ENCODE data around the gene ECI1. TPM values are rescaled to one million over a fixed set of nuclear protein-coding genes. Genes with fewer than 3 reads are reported as not detected.
"Not testable (repeated sequence)": the region's sequence is repeated elsewhere in the genome, so short reads cannot be mapped to it uniquely, and the experiment has no call there.

ECI1 gene
- total RNA-seq, 3 donors from 2014 or later: 45.4 to 66.2 (median 63.8) TPM

- no peaks in the 10 kb centered on the region for H3K4me1 ChIP-seq
- no peaks in the 10 kb centered on the region for H3K9me3 ChIP-seq
- no peak for DNase-seq (ENCODE audit: low spot score in 2 of 2)
- no peak for TF ChIP-seq POLR2AphosphoS5 (IDR thresholded peaks at IDR 0.05)
- TF ChIP-seq, protein P1, sequence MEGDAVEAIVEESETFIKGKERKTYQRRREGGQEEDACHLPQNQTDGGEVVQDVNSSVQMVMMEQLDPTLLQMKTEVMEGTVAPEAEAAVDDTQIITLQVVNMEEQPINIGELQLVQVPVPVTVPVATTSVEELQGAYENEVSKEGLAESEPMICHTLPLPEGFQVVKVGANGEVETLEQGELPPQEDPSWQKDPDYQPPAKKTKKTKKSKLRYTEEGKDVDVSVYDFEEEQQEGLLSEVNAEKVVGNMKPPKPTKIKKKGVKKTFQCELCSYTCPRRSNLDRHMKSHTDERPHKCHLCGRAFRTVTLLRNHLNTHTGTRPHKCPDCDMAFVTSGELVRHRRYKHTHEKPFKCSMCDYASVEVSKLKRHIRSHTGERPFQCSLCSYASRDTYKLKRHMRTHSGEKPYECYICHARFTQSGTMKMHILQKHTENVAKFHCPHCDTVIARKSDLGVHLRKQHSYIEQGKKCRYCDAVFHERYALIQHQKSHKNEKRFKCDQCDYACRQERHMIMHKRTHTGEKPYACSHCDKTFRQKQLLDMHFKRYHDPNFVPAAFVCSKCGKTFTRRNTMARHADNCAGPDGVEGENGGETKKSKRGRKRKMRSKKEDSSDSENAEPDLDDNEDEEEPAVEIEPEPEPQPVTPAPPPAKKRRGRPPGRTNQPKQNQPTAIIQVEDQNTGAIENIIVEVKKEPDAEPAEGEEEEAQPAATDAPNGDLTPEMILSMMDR (IDR thresholded peaks at IDR 0.05): no peak
- no peak for TF ChIP-seq POLR2A (IDR thresholded peaks at IDR 0.05)
- no peak overlapping the region for H3K4me3 ChIP-seq
- H3K36me3 ChIP-seq: no peaks in the 10 kb centered on the region
- H3K27ac ChIP-seq: no peak overlapping the region
- intact Hi-C loops (cut with DNase I; ENCODE audit: low total_unique reads): no loop called here
- no peaks in the 10 kb centered on the region for H3K27me3 ChIP-seq
Measured at GRCh38 chr16:2243781-2244180, 7.6 kb downstream of the ECI1 start.

- H3K4me3 ChIP-seq: no peak overlapping the region
- no peaks in the 10 kb centered on the region for H3K27me3 ChIP-seq
- no peak overlapping the region for H3K27ac ChIP-seq
- TF ChIP-seq POLR2AphosphoS5 (IDR thresholded peaks at IDR 0.05) (no peak), POLR2A (IDR thresholded peaks at IDR 0.05) (no peak)
- TF ChIP-seq, protein P1 (IDR thresholded peaks at IDR 0.05): no peak
- no peak for DNase-seq (ENCODE audit: low spot score in 2 of 2)
- H3K36me3 ChIP-seq: no peaks in the 10 kb centered on the region
- intact Hi-C loops (cut with DNase I; ENCODE audit: low total_unique reads): no loop called here
- H3K9me3 ChIP-seq: no peaks in the 10 kb centered on the region
- no peaks in the 10 kb centered on the region for H3K4me1 ChIP-seq
Measured at GRCh38 chr16:2243031-2243528, 8.3 kb downstream of the ECI1 start.

DNA sequence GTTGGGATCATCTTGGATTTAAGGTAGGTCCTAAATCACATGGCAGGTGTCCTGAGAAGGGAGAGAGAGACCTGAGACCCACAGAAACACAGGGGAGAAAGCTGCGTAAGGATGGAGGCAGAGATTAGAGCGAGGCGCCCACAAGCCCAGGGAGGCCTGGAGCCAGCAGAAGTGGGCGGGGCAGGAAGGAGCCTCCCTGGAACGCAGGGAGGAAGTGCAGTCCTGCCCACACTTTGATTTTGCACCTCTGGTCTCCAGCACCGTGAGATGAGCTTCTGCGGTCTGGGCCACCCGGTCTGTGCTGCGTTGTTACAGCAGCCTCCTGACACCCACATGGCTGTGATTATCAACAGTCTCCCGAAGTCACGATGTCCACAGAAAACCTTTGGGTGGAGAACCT, 8.8 kb downstream of the ECI1 start:
- no peak for DNase-seq (ENCODE audit: low spot score in 2 of 2)
- Histone ChIP-seq H3K27ac (no peak overlapping the region), H3K4me3 (no peak overlapping the region), H3K27me3 (no peaks in the 10 kb centered on the region), H3K9me3 (no peaks in the 10 kb centered on the region), H3K36me3 (no peaks in the 10 kb centered on the region), H3K4me1 (no peaks in the 10 kb centered on the region)
- TF ChIP-seq POLR2AphosphoS5 (IDR thresholded peaks at IDR 0.05): no peak
- no peak for TF ChIP-seq POLR2A (IDR thresholded peaks at IDR 0.05)
- TF ChIP-seq, protein P1 (IDR thresholded peaks at IDR 0.05): no peak
- intact Hi-C loops (cut with DNase I; ENCODE audit: low total_unique reads): no loop called here

DNA sequence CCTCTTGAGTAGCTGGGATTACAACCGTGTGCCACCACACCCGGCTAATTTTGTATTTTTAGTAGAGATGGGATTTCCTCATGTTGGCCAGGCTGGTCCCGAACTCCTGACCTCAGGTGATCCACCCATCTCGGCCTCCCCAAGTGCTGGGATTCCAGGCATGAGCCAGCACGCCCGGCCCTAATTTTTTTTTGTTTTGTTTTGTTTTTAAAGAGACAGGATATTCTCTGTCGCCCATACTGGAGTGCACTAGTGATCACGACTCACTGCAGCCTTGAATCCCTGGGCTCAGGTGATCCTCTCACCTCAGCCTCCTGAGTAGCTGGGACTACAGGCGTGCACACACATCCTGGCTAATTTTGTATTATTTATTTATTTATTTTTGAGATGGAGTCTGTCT, 11.1 kb downstream of the ECI1 start:
- H3K27me3 ChIP-seq; H3K9me3 ChIP-seq; H3K27ac ChIP-seq; DNase-seq (ENCODE audit: low spot score in 2 of 2); H3K36me3 ChIP-seq; intact Hi-C loops (cut with DNase I; ENCODE audit: low total_unique reads); H3K4me3 ChIP-seq: not testable (repeated sequence)
- H3K4me1 ChIP-seq: peaks cover 6 to 14% of the 10 kb centered on the region in 2 donors

GRCh38 chr16:2238838-2239675, 12.3 kb downstream of the ECI1 start:
- H3K36me3 ChIP-seq: peaks cover under 1% of the 10 kb centered on the region
- TF ChIP-seq, protein P1 (IDR thresholded peaks at IDR 0.05): no peak
- no peak for TF ChIP-seq POLR2AphosphoS5 (IDR thresholded peaks at IDR 0.05)
- TF ChIP-seq POLR2A (IDR thresholded peaks at IDR 0.05): no peak
- H3K27me3 ChIP-seq: no peaks in the 10 kb centered on the region
- DNase-seq (ENCODE audit: low spot score in 2 of 2): no peak
- intact Hi-C loops (cut with DNase I; ENCODE audit: low total_unique reads): no loop called here
- H3K27ac ChIP-seq: no peak overlapping the region
- H3K9me3 ChIP-seq: no peaks in the 10 kb centered on the region
- peaks cover 6 to 14% of the 10 kb centered on the region in 2 donors for H3K4me1 ChIP-seq
- H3K4me3 ChIP-seq: no peak overlapping the region
